Esophagus squamous epithelium (tissue), 5 donors: ENCODE data around the gene LPP. TPM values are rescaled to one million over a fixed set of nuclear protein-coding genes. Genes with fewer than 3 reads are reported as not detected.

Source experiments
- DNase-seq: peaks from one replicate; lab custom pipeline; 2025; lab: John Stamatoyannopoulos, UW
- H3K27ac ChIP-seq, 4 donors: fragments of 200-600 bp; sonication (generic); one replicate each; pipeline ENCODE4 v1.5.1; 2016 to 2019; ENCODE audit warnings: mild to moderate bottlenecking in 1 of 4
- H3K27me3 ChIP-seq, 4 donors: fragments of 200-600 bp; sonication (generic); 1 replicate in 3 of 4; 2 replicates in 1 of 4; pipeline versions ENCODE4 v1.5.1 to v1.6.0; 2017 to 2021; ENCODE audit warnings: antibody characterized with exemption in 1 of 4
- H3K36me3 ChIP-seq, 3 donors: fragments of 200-600 bp; sonication (generic); one replicate each; pipeline ENCODE4 v1.5.1; 2016 to 2019
- H3K4me1 ChIP-seq, 3 donors: fragments of 200-600 bp; sonication (generic); one replicate each; pipeline ENCODE4 v1.5.1; 2017 to 2019
- H3K4me3 ChIP-seq, 4 donors: fragments of 200-600 bp; sonication (generic); 1 replicate in 3 of 4; 2 replicates in 1 of 4; pipeline ENCODE4 v1.5.1; 2016 to 2019; ENCODE audit warnings: mild to moderate bottlenecking in 2 of 4, moderate library complexity in 1 of 4
- H3K9me3 ChIP-seq, 3 donors: fragments of 200-600 bp; sonication (generic); one replicate each; pipeline ENCODE4 v1.5.1; 2016 to 2019
- POLR2A ChIP-seq, 4 donors: fragments of 450-650 bp; IDR thresholded peaks; one replicate each; pipeline ENCODE4 v1.6.1; 2017; ENCODE audit warnings: antibody characterized with exemption in 4 of 4, mild to moderate bottlenecking in 4 of 4, moderate library complexity in 3 of 4
- WGBS, 2 donors: methylation state at CpG; one replicate each; pipeline ENCODE4 v1.1.5; 2018; 5-methylcytosine and 5-hydroxymethylcytosine counted together
- intact Hi-C: fragments of 100-400 bp; cut with DNase I; formaldehyde crosslinking; loops from one replicate; pipeline ENCODE4 v1.15.0; 2022
- total RNA-seq, 4 donors: library from RNA; depleted of rRNA; stranded (reverse); fragments of >200 nt; gene quantifications; one replicate each; pipeline ENCODE4 v1.1.0, GENCODE V29; 2016
- TF ChIP-seq, protein P1 (sequence below), 6 experiments: fragments of 450-650 bp in 4 of 6; fragments of 200-600 bp in 2 of 6; sonication (generic) in 2 of 6; IDR thresholded peaks; one replicate each; pipeline ENCODE4 v1.5.1; 2016 to 2019; ENCODE audit warnings: antibody characterized with exemption in 6 of 6, mild to moderate bottlenecking in 4 of 6, moderate library complexity in 4 of 6
- donor health status: DM: yes; HTN: yes; CAD: no.

The LPP gene
- total RNA-seq, 4 donors from 2014 or later: 41.4 to 369 (median 97.3) TPM

DNA sequence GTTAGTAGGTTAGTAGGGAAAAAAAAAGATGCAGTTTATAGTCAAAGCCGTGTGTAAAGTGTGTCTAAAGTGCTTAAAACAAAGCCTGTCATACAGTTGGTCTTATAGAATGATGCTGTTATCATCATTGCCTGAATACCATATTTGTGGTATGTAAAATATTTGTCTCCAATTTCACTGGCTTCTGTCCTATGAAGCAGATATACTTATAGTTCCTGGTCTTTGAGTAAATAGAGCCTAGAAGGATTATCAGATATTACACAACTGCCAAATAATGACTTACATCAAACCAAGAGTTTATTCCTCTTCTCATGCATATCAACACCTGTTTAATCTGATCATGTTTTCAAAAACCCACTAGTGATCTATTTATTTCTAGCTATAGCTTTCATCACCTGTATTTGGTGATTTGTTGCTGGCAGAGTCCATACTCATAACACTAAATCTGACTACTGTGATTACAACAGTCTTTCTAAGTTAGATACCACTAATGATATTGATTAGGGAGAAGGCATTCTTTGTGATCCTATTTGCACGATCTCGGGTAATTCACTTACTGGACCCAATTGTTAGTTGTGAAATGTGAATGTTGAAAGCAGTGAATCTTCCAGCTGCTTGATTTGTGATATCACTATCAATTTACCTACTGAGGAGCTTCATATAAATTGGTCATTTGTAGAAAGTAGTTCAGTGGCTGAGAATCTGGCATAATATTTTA, 413.7 kb downstream of the LPP start:
- H3K36me3 ChIP-seq: no peaks in the 10 kb centered on the region
- H3K4me3 ChIP-seq: no peak overlapping the region
- TF ChIP-seq, protein P1, sequence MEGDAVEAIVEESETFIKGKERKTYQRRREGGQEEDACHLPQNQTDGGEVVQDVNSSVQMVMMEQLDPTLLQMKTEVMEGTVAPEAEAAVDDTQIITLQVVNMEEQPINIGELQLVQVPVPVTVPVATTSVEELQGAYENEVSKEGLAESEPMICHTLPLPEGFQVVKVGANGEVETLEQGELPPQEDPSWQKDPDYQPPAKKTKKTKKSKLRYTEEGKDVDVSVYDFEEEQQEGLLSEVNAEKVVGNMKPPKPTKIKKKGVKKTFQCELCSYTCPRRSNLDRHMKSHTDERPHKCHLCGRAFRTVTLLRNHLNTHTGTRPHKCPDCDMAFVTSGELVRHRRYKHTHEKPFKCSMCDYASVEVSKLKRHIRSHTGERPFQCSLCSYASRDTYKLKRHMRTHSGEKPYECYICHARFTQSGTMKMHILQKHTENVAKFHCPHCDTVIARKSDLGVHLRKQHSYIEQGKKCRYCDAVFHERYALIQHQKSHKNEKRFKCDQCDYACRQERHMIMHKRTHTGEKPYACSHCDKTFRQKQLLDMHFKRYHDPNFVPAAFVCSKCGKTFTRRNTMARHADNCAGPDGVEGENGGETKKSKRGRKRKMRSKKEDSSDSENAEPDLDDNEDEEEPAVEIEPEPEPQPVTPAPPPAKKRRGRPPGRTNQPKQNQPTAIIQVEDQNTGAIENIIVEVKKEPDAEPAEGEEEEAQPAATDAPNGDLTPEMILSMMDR (IDR thresholded peaks at IDR 0.05): no peak
- TF ChIP-seq POLR2A (IDR thresholded peaks at IDR 0.05): no peak
- H3K27ac ChIP-seq: no peak overlapping the region
- H3K27me3 ChIP-seq: no peaks in the 10 kb centered on the region
- intact Hi-C loops: no loop called here
- 93 to 96% methylated on average over 3 of the region's 3 CpGs for WGBS, 2 donors
- H3K4me1 ChIP-seq: no peaks in the 10 kb centered on the region
- no peak for DNase-seq
- no peaks in the 10 kb centered on the region for H3K9me3 ChIP-seq

DNA sequence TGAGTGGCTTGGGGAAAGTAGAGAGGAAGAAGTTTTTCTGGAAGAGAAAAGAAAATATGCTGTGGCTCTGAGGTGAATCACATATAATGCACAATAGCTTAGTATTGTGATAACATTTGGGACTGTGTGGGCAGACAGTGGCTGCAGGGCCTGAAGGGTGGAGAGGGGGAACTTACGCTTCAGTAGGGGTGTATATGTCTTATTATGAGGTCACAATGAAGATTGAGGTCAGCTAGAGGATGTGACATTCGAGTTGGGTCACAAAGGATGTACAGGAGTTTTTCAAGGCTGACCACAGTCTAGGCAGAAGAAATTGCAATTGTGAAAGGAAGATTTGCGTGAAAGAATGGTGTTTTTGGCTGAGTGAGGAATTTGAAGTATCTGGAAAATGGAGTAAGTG, 414.8 kb downstream of the LPP start:
- no peaks in the 10 kb centered on the region for H3K4me1 ChIP-seq
- DNase-seq: no peak
- no peak for TF ChIP-seq POLR2A (IDR thresholded peaks at IDR 0.05)
- TF ChIP-seq, protein P1 (IDR thresholded peaks at IDR 0.05): no peak
- no peaks in the 10 kb centered on the region for H3K9me3 ChIP-seq
- H3K27ac ChIP-seq: no peak overlapping the region
- no peaks in the 10 kb centered on the region for H3K27me3 ChIP-seq
- intact Hi-C loops: no loop called here
- H3K4me3 ChIP-seq: no peak overlapping the region
- 76 to 83% methylated on average over 3 of the region's 3 CpGs for WGBS, 2 donors
- no peaks in the 10 kb centered on the region for H3K36me3 ChIP-seq

DNA sequence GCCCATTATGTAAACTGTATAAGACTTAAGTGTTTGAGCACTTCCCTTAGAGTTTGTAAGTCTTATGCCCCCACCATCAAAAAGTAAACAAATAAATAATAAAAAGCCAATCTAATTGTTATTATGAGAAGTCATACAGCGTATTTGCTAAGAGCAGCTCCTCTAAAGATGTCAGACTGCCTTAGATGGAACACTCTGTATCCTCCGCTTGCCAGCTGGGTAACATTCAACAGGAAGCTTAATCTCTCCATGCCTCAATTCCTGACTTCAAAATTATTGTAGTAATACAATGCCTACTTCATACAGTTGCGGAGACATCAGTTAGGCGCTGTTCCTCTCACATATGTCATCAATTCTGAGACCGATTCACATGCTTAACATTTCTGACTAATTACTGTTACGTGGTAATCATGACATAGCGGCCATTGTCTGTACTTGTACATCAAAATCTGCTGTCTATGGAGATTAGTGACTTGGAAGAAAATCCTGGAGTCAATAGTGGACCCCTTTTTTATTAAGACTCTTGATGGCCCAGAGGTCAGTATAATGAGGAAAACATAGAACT, 417.7 kb downstream of the LPP start:
- WGBS, 2 donors: 88 to 92% methylated on average over 7 of the region's 7 CpGs
- TF ChIP-seq, protein P1 (IDR thresholded peaks at IDR 0.05): no peak
- TF ChIP-seq POLR2A (IDR thresholded peaks at IDR 0.05): no peak
- H3K9me3 ChIP-seq: no peaks in the 10 kb centered on the region
- H3K36me3 ChIP-seq: no peaks in the 10 kb centered on the region
- H3K4me3 ChIP-seq: no peak overlapping the region
- no peak for DNase-seq
- H3K27me3 ChIP-seq: no peaks in the 10 kb centered on the region
- H3K27ac ChIP-seq: no peak overlapping the region
- no peaks in the 10 kb centered on the region for H3K4me1 ChIP-seq
- intact Hi-C loops: no loop called here

DNA sequence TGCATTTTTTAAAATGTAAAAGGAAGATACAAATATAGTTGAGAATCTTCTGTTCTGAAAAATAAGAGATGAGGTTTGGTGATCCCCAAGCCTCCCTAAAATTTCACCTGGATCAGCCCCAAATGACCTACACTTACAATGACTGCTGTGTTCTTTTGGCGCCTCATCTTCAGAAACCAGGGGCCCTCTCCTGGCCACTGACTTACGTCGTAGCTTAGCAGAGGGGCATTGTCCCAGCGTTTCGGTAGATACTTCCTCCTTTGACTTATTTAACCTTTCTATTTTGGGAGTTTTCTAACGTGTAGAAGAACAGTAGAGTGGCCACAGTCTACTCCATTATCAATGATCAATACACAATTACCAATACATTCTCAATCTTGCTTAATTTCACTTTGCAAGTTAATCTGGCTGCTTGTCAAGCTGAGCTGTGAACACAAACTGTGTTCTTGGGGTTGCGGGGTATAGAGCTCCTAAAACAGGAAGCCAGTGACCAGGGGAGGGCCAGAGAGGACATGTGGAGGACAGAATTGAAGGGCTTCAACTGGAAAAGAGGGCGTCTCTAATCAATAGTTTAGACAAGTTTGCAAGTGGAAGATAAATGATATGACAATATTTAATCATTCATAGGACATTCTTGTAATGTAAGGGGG, 419.5 kb downstream of the LPP start:
- Histone ChIP-seq H3K27me3 (no peaks in the 10 kb centered on the region), H3K9me3 (no peaks in the 10 kb centered on the region), H3K4me1 (peaks cover 0 to 6% (median 0%) of the 10 kb centered on the region in 3 donors), H3K27ac (no peak overlapping the region), H3K36me3 (no peaks in the 10 kb centered on the region), H3K4me3 (no peak overlapping the region)
- intact Hi-C loops: no loop called here
- TF ChIP-seq, protein P1 (IDR thresholded peaks at IDR 0.05): no peak
- TF ChIP-seq POLR2A (IDR thresholded peaks at IDR 0.05): no peak
- no peak for DNase-seq
- 75 to 79% methylated on average over 8 of the region's 8 CpGs for WGBS, 2 donors

DNA sequence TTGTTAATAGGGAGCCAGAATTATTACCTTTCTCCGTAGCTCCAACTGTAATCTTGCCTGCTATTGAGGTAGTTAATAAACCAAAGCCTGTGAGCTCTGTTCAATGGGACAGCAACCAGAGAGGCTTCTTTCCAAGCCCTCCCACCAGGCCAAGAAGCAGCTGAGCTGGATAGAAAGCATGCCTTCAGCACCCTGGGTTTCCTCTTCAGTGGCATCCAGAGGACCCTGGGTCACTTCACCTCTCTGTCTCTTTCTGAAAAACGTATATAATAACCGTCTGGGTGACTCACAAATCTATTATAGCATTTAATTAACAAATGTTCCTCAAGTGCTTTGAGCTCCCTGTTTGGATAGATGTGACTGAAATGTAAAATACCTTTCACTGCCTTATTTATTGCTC, 420.0 kb downstream of the LPP start:
- no peak for TF ChIP-seq POLR2A (IDR thresholded peaks at IDR 0.05)
- TF ChIP-seq, protein P1 (IDR thresholded peaks at IDR 0.05): no peak
- WGBS, 2 donors: 64 to 77% methylated on average over 3 of the region's 3 CpGs
- Histone ChIP-seq H3K36me3 (no peaks in the 10 kb centered on the region), H3K27ac (no peak overlapping the region), H3K9me3 (no peaks in the 10 kb centered on the region), H3K4me3 (no peak overlapping the region), H3K27me3 (no peaks in the 10 kb centered on the region), H3K4me1 (peaks cover 0 to 11% (median 5%) of the 10 kb centered on the region in 3 donors)
- DNase-seq: no peak
- intact Hi-C loops: no loop called here
